Mucosa of descending colon (tissue), 3 donors: Measurements from ENCODE around the gene PRDM15. TPM values are rescaled to one million over a fixed set of nuclear protein-coding genes. Genes with fewer than 3 reads are reported as not detected.

Experiments
- ATAC-seq: fragments of 200-7000 bp; cut with Tn5 transposase; one replicate; pipeline ENCODE4 v1.9.1; 2020; ENCODE audit warnings: mild to moderate bottlenecking, moderate library complexity
- DNase-seq, 3 donors: peaks; one replicate each; pipeline ENCODE4 v3.0.0-alpha.2; 2020
- H3K36me3 ChIP-seq: fragments of 200-600 bp; one replicate; pipeline ENCODE4 v1.8.0; 2021; ENCODE audit warnings: low read depth, mild to moderate bottlenecking
- H3K4me1 ChIP-seq: fragments of 200-600 bp; one replicate; pipeline ENCODE4 v1.8.0; 2021; ENCODE audit warnings: low read depth, mild to moderate bottlenecking
- H3K4me3 ChIP-seq: fragments of 200-600 bp; one replicate; pipeline ENCODE4 v1.8.0; 2021; ENCODE audit warnings: mild to moderate bottlenecking
- H3K9me3 ChIP-seq: fragments of 200-600 bp; one replicate; pipeline ENCODE4 v1.8.0; 2021; ENCODE audit warnings: mild to moderate bottlenecking
- CTCF ChIP-seq: fragments of 200-600 bp; IDR thresholded peaks from one replicate; pipeline ENCODE4 v1.8.0; 2022; ENCODE audit warnings: antibody characterized with exemption, mild to moderate bottlenecking
- intact Hi-C, 2 donors: fragments of 100-400 bp; cut with DNase I in 1 of 2; cut with micrococcal nuclease in 1 of 2; formaldehyde crosslinking; loops; one replicate each; pipeline versions ENCODE4 v1.11.0 to v1.11.1; 2022; cut with DNase I, micrococcal nuclease
- long read RNA-seq, 2 donors: library from polyadenylated mRNA; unstranded; transcript quantifications; one replicate each; pipeline ENCODE4 v2.0.0, GENCODE V29; 2019 to 2021
- total RNA-seq, 3 donors: library from RNA; stranded (reverse); fragmentation: NEBNext Ultra II Directional in 2 of 3; extraction: Animal tissue kit (Norgen Biotek cat#: 25700) in 2 of 3; gene quantifications; one replicate each; pipeline versions ENCODE4 v1.2.1 to v1.2.4, GENCODE V29; 2021 to 2023
- donor health status: DM: no; HTN: no; CAD: no; lungs with moderate emphysema.
- donor health status: DM: no; HTN: no; CAD: no.
- donor health status: DM: no; HTN: yes; CAD: no.

PRDM15 gene
- total RNA-seq = 10 to 100 TPM in 1 of 3 donors, 1 to 10 TPM in 2; 7.4 to 10.3 (median 8.3) TPM
- long read RNA-seq, donor 1, partial matches to known transcripts = 1 of 9 reads
- long read RNA-seq, donor 1, other reads (novel, unspliced or antisense) = 6 of 9 reads
- long read RNA-seq, donor 2 = 0 reads

GRCh38 chr21:41879190-41879998 is at the start of gene PRDM15:
TSS of gene PRDM15 (minus strand) at chr21:41879344. CDS start at chr21:41860363, 18,981 bp downstream.
- H3K9me3 ChIP-seq = no peaks in the 10 kb centered on the region
- no peaks in the 10 kb centered on the region for H3K36me3 ChIP-seq
- ATAC-seq (peak; percentile 78), DNase-seq (peak; percentile 84 to 88 (median 87))
- peaks cover 8% of the 10 kb centered on the region for H3K4me1 ChIP-seq
- TF ChIP-seq CTCF = no peak
- intact Hi-C loops = no loop called here
- peak within 1 kb of the TSS; percentile 50 for H3K4me3 ChIP-seq

- ATAC-seq = peak; percentile 17
- H3K9me3 ChIP-seq = no peaks in the 10 kb centered on the region
- H3K36me3 ChIP-seq = no peaks in the 10 kb centered on the region
- no peak for DNase-seq
- intact Hi-C loops = no loop called here
- TF ChIP-seq CTCF = no peak
- peaks cover 17% of the 10 kb centered on the region for H3K4me1 ChIP-seq
- H3K4me3 ChIP-seq = no peak overlapping the region
These were observed 49.6 kb upstream of the PRDM15 start for GRCh38 chr21:41928621-41929220.

GRCh38 chr21:41927727-41928409 is 48.7 kb upstream of the PRDM15 start:
- intact Hi-C loops = no loop called here
- no peak for ATAC-seq
- H3K4me1 ChIP-seq = peaks cover 20% of the 10 kb centered on the region
- no peaks in the 10 kb centered on the region for H3K36me3 ChIP-seq
- DNase-seq = no peak
- no peaks in the 10 kb centered on the region for H3K9me3 ChIP-seq
- H3K4me3 ChIP-seq = no peak overlapping the region
- TF ChIP-seq CTCF = no peak

- ATAC-seq (peak; percentile 2), DNase-seq (no peak)
- no peaks in the 10 kb centered on the region for H3K9me3 ChIP-seq
- H3K36me3 ChIP-seq = no peaks in the 10 kb centered on the region
- intact Hi-C loops = no loop called here
- TF ChIP-seq CTCF = no peak
- no peak overlapping the region for H3K4me3 ChIP-seq
- peaks cover 20% of the 10 kb centered on the region for H3K4me1 ChIP-seq
These were observed 47.6 kb upstream of the PRDM15 start for GRCh38 chr21:41926807-41927171.

- DNase-seq = peak in 2 of 3 donors; percentile 49 to 63
- peak; percentile 93 for ATAC-seq
- H3K4me1 ChIP-seq = peaks cover 20% of the 10 kb centered on the region
- no peaks in the 10 kb centered on the region for H3K9me3 ChIP-seq
- intact Hi-C loops = no loop called here
- H3K4me3 ChIP-seq = peak overlapping the region; percentile 1
- no peak for TF ChIP-seq CTCF
- H3K36me3 ChIP-seq = no peaks in the 10 kb centered on the region
These were observed 47.1 kb upstream of the PRDM15 start for GRCh38 chr21:41926117-41926806.
